DMS 273 (cell line): ENCODE measurements around the gene ATXN1L.
"Not testable (repeated sequence)": the region's sequence is repeated elsewhere in the genome, so short reads cannot be mapped to it uniquely, and the experiment has no call there.

Experiments
- DNase-seq: peaks from one replicate; lab custom pipeline; 2025; ENCODE audit not compliant: unreplicated experiment; lab: John Stamatoyannopoulos, UW

Gene ATXN1L

DNA sequence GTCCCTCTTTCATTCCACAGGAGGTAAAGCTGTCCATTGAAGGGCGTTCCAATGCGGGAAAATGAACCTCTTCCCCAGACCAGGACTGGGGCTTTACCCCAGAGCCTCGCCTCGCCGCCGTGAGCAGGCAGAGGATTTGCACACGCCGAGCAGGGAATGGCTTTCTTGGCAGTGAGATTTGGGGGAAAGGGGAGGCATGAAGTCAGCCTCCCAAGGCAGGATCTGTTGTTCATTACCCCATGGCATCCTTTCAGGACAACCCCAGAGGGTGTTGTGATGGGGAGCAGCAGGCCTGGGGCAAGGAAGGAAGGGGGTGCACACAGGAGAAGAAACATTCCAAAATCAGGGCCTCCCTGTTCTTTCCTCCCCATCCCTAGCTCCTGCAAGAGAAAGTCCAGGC is 6.0 kb downstream of the ATXN1L start:
- no peak for DNase-seq

GRCh38 chr16:71852158-71852557 is 6.4 kb downstream of the ATXN1L start:
- no peak for DNase-seq

DNA sequence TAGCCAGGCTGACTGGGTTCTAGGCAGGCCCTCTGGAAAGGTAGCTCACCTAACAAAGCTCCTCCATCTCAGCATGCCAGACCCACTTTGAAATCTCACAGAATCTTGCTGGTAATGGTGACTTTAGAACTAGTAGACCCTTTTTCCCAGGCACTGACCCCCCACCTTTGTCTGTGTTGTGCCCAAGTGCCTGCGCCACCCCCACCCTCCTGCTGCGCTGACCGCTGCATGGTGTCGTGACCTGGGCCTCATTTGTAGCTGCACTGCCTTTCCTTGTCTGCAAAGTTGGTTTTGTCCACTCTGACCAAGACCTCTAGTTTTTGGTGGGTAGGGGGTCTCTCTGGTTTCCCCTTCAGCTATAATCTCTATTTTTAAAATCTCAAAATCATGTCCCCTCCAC is 6.8 kb downstream of the ATXN1L start:
- DNase-seq, result no peak

DNA sequence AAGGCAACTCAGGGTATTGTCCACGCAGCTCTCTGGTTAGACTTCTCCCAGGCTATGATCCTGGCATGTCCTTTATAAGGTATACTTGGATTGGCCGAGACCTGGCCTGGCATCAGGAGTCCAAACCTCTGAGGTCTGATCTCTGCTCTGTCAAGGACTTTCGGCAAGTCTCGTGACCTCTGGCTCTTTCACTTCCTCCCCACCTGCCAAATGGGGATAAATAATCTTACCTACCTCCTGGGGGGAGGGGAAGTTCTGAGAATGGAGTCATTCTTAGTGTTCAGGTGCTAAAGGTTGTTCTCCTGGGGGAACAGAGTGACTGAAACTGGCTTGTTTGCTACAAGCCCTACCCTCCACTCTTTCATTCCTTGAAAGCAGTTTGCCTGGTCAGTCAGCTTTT is 7.6 kb downstream of the ATXN1L start:
- DNase-seq, result no peak

GRCh38 chr16:71854369-71854948 is 8.7 kb downstream of the ATXN1L start:
- no peak for DNase-seq

DNA sequence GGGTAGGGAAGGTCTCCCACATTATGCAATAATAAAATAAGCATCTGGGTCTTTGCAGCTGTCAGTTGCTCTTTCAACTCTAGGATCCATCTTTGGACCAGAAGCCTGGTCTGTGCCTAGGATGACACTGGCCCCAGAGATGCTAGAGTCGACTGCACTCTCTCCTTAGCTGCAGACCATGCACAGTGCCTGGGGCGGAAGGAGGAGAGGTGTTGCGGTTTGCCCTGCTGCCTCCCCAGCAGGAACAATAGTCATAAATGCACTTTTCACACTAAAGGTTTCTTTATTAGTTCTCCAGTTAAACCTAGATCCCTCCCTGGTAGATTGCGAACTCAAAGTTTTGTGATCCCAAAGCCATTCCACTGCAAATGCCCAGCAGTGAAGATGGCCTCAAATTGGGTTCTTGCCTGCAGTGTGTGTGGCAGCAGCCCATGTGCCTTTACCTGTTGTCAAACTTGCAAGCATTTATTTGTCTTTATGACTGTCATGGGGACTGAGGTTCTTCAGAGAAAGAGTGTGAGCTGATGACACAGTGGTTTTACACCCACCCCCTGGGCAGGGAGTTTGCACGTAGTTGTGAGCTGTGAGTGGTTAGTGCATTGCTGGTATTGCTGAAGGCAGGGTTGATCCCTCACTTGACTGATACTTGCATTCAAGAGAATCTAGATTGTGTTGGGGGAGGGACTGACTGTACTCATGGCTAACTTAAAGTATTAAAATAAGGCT is 10.3 kb downstream of the ATXN1L start:
- DNase-seq, result no peak

GRCh38 chr16:71859762-71860521 is 14.2 kb downstream of the ATXN1L start:
- DNase-seq, result no peak

- DNase-seq, result no peak
Observed at GRCh38 chr16:71863995-71864394, 18.2 kb downstream of the ATXN1L start.

- DNase-seq, result no peak
Observed at GRCh38 chr16:71865173-71865863, 19.5 kb downstream of the ATXN1L start.

DNA sequence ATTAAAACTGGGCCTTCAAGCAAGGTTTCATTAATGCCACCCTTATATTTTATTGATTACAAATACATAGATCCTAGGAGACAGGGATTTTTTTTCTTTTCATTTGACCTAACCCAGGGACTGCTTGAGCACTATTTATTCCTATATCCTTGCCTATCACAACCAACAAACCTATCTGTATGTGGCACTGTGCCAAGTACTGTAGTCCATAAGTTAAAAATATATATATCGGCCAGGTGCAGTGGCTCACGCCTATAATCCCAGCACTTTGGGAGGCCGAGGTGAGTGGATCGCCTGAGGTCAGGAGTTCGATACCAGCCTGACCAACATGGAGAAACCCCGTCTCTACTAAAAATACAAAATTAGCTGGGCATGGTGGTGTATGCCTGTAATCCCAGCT is 21.4 kb downstream of the ATXN1L start:
- not testable (repeated sequence) for DNase-seq

GRCh38 chr16:71867939-71868338 is 22.2 kb downstream of the ATXN1L start:
- DNase-seq, result peak; percentile 65

- no peak for DNase-seq
Observed at GRCh38 chr16:71869089-71869488, 23.3 kb downstream of the ATXN1L start.

GRCh38 chr16:71870818-71871217 is 25.0 kb downstream of the ATXN1L start:
- DNase-seq, result no peak

GRCh38 chr16:71873199-71873598 is 27.4 kb downstream of the ATXN1L start:
- no peak for DNase-seq

GRCh38 chr16:71878911-71879310 is 33.1 kb downstream of the ATXN1L start:
- no peak for DNase-seq

- DNase-seq, result no peak
Observed at GRCh38 chr16:71880176-71880575, 34.4 kb downstream of the ATXN1L start.

DNA sequence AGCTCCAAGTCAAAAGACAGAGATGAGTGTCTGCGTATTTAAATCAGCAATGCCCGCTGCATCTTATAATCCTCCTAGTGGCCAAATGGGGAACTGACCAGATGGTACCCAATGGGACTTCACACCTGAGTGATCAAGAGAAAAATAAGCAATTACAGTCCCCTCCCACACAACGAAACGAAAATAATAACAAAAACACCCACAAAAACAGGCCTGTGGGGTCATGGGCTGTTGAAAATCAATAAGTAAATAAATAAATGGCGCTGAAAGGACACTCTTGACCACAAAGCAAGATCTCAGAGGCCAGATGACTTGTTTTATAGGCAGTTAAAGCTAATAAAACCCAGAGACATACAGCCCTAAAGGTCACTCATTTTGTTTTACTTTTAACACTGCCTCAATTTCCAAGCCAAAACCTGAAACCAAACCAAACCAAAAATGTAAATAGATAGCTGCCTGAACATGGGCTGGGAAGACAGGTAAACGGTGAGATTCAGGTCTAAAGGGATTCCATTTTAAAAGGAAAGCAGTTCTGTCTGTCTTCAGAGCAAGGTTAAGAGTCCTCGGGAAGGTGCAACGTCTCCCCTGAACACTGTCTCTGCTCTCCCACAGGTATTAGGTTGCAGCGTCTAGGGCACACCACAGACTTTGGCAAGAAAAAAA is 36.9 kb downstream of the ATXN1L start:
- DNase-seq, result peak; percentile 93

GRCh38 chr16:71883168-71883848 is 37.5 kb downstream of the ATXN1L start:
- peak; percentile 67 for DNase-seq

DNA sequence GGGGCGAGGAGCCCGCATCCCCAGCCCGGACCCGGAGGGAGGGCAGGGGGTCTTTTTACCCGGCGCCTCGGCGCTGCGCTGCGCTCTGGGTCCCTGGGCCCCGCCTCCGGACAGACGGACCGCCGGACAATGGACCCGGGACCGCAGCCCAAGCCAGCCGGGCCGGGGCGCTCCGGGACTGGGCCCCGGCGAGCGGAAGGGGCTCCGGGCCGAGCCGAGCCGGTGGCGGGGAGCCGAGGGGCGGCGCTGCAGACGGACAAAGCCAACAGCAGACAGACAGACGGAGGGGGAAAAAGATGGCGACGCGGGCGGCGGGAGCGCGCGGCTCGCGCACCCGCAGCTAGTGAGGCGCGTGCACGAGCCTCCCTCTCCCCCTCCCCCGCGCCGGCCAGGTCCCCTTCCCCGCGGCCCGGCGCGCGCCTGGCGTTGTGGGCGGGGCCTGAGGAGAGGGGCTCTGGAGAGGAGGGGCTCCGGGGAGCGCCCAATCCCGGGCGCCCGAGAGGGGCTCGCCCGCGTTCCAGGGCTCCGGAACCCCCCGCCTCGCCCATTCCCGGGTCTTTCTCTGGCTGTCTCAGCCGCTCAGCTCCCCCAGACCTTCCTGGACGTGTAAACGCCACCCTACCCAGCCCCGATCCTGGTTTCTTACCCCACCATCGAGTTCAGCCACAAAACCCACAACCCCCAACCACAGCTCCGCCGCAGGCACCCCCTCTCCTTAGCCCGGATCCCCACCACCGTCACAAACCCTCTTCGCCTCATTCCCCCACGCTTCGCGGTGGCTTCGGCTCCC is 38.3 kb downstream of the ATXN1L start, which contains the start of gene ZNF821:
Gene ZNF821 (minus strand): TSS at position 334 of the 790 bp plus-strand sequence. CDS start 4,236 bp downstream, outside the sequence.
- DNase-seq, result peak; percentile 95

GRCh38 chr16:71885261-71885650 is 39.5 kb downstream of the ATXN1L start:
- no peak for DNase-seq
